Jurkat, Clone E6-1 (cell line): Measurements from ENCODE around the gene COL18A1.
A peak's percentile ranks its signal among the peaks of the same experiment; 100 is the strongest.
"Not testable (repeated sequence)": the region's sequence is repeated elsewhere in the genome, so short reads cannot be mapped to it uniquely, and the experiment has no call there.

ENCODE experiments used
- DNase-seq: peaks from one replicate; pipeline ENCODE4 v3.0.0-alpha.2; 2011; ENCODE audit warnings: low read depth, low spot score
- H3K4me3 ChIP-seq: 2 replicates; pipeline ENCODE4 v1.5.1; 2011; ENCODE audit warnings: mild to moderate bottlenecking, low read length, control low read depth, moderate library complexity

Gene COL18A1

DNA sequence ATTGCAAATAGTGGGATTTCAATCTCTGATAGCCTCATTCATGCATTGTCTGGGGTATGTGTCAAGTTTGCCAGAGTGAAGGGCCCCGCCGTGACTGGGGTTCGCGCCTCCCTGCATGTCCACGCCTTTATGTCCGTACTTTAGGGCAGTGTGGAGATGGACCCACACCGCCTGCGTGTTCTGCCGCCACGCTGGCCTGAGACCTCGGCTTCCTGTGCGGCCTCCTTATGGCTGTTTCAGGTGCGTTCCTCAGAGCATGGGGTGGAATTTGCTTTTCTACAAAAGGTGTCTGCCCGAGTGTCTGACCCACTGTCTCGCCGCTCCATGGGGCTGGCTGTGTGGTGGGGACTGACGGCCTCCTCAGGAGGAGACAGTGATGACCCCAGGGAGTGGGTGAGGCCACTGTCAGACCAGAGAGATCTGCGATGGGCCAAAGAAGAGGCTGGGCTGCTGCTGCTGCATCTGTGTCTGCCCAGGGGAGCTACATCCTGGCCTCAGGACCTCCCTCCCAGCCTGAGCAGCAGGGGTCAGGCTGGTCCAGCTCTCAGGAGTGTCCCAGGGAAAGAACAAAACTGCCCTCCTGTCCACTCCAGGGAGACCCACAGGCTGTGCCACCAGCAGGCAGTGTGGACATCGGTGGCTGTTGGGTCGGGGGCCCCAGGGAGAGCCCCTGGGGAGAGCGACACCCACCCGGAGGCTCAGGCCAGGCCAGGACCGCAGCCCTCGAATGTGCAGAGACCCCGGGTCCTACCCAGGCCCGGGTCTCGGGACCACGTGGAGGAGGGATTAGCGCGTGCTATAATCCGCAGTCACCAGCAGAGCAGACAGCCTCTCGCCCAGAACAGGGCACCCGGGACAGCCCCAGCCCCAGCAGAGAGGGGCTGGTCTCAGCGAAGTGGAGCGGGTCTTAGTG lies 147.1 kb downstream of the COL18A1 start:
- DNase-seq, result no peak
- H3K4me3 ChIP-seq, result peak overlapping the region; percentile 41

DNA sequence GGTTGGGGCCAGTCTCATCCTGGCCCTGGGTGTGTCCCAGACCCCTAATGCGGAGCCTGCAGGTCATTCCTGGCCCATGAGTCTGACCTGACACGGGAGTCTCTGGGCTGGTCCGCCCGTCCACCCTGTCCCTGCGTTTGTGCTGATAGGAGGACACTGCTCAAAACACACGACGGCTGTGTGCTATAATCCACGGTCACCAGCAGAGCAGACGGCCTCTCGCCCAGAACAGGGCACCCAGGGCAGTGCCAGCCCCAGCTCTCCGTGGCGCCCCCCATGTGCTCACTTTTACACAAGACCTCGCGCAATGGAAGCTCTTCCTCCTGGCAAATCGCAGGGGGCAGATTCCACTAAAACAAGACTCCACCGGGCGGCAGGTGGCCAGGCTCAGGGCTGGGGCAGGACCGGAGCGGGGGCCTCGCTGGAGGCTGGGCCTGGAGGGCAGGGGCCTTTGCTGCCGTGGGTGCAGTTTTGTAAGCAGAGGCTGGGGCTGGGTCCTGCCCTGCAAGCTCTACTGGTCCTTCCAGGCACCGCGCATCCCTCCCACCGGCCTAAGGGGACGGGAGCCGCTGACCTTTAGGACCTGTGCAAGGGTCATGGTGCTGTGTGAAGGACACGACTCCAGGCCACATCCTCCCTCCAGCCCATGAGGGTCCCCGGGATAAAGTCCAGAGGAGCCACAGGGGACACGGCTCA lies 147.9 kb downstream of the COL18A1 start:
- DNase-seq, result no peak
- no peak overlapping the region for H3K4me3 ChIP-seq

GRCh38 chr21:45554477-45555175 lies 149.7 kb downstream of the COL18A1 start:
- peak overlapping the region; percentile 62 for H3K4me3 ChIP-seq
- peak; percentile 54 for DNase-seq

GRCh38 chr21:45555251-45555556 lies 150.2 kb downstream of the COL18A1 start:
- no peak overlapping the region for H3K4me3 ChIP-seq
- DNase-seq, result no peak

GRCh38 chr21:45555557-45556301 lies 150.8 kb downstream of the COL18A1 start:
- DNase-seq, result no peak
- no peak overlapping the region for H3K4me3 ChIP-seq

GRCh38 chr21:45556302-45556644 lies 151.3 kb downstream of the COL18A1 start:
- no peak for DNase-seq
- no peak overlapping the region for H3K4me3 ChIP-seq

- no peak for DNase-seq
- no peak overlapping the region for H3K4me3 ChIP-seq
Measured at GRCh38 chr21:45556645-45557615, 152.0 kb downstream of the COL18A1 start.

GRCh38 chr21:45557616-45558043 lies 152.7 kb downstream of the COL18A1 start:
- no peak for DNase-seq

DNA sequence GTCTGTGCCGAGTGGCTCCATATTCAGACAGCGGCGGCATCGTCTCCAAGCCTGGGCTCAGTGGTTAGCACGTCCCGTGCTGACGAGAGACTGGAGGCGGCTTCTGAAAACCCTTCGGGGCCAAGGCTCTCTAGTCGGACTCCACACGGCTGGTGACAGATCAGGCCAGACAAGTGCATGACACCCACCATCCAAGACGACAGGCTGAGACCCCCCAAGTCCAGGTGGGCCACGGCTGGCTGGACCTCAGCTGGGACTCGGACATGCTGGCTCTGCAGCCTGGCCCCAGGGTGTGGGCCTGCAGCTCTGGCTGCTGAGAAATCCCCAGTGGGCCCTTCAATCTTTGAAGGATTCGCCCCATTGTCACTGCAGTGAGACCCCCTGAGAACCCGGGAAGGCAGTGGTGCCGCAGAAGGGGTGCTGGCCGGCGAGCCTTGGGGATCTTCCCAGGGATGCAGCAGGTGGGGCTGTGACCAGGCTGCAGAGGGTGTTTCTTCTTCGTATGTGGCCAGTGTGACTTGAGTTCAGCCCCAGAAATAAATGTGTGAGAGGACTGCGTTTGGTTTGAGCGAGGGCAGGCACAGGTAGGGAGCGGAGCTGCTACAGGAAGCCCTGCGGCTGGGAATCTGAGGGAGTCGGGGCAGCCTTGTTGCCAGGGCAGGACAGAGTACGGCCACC lies 153.2 kb downstream of the COL18A1 start:
- no peak overlapping the region for H3K4me3 ChIP-seq
- no peak for DNase-seq

More at GRCh38 chr21:45557616-45558043, 152.7 kb downstream of the COL18A1 start:
- H3K4me3 ChIP-seq, result no peak overlapping the region

- DNase-seq, result no peak
- H3K4me3 ChIP-seq, result no peak overlapping the region
Measured at GRCh38 chr21:45559216-45560105, 154.5 kb downstream of the COL18A1 start.

DNA sequence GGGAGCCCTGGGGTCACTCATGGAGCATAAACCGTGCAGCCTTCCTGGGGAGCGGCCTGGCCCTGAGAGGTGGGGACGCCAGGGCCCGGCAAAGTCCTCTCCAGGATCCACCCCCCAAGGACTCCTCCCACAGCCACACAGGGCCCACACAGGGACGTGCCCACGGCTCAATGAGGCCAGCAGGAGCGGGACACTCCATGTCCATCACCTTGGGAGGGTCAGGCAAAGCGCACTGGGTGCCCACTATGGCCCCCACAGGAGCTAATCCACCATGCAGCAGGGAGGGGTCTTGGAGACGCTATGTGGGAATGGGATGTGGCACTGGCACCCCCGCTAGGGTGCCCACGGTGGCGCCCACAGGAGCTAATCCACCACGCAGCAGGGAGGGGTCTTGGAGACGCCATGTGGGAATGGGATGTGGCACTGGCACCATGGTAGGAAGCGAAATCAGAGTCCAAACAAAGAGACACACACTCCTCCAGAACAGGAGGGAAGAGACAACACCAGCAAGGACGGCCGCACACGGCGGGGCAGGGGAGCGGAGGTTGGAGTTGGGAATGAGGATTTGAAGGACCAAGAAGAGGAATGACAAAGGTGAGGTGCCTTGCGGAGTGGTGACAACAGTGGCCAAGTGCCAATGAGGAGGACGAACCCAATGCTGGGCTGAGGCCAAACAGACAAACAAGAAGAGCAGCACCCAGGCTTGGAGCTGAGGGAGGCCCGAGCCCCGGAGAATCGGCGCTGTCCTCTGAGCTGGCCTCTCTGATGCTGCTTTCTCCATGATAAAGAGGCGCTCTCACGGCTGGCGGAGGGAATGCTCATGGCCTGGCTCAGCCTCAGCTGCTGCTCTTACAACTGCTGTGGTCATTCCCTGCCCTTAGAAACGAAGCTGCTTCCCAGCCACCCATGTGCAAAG lies 155.4 kb downstream of the COL18A1 start:
- no peak for DNase-seq
- H3K4me3 ChIP-seq, result no peak overlapping the region

DNA sequence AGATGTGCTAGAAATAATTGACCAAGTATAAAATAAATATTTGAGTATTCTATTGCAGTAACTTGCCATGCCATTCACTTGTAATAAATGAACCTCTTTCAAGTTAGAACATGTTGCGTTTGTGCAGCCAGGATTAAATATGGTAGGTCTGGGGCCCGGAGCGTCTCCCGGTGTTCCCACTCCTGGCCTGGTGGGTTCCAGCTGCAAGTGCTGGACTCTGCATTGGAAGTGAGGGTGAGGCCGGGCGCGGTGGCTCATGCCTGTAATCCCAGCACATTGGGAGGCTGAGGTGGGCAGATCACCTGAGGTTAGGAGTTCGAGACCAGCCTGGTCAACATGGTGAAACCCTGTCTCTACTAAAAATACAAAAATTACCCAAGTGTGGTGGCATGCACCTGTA lies 156.3 kb downstream of the COL18A1 start:
- DNase-seq, H3K4me3 ChIP-seq: not testable (repeated sequence)

DNA sequence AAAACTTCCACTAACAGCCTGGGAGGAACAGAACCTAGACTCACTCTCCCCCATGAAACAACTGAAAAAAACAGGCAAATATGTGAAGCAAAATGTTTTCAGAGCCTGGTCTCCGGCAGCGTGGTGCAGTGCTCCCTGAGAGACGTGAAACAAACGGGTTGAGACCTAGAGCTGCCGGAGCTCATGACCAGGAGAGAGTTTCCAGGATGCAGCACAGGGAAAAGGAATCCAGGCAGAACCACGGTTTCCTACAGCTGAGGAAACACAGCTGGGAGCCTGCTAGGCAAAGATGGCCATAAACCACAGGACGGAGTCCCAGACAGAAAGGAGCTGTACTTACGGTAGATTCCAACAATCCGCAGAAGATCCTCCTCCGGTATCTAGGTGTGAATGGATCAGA lies 157.4 kb downstream of the COL18A1 start:
- no peak for DNase-seq
- H3K4me3 ChIP-seq, result no peak overlapping the region

- DNase-seq, result no peak
- H3K4me3 ChIP-seq, result no peak overlapping the region
Measured at GRCh38 chr21:45562965-45563364, 158.0 kb downstream of the COL18A1 start.
